ENCODE data around the gene SMIM41. TPM values are rescaled to one million over a fixed set of nuclear protein-coding genes. Genes with fewer than 3 reads are reported as not detected.

Gene SMIM41
- total and polyA plus RNA-seq, 4 donors, result 0.03 to 0.50 (median 0.24) TPM; not detected in 1

GRCh38 chr12:52033446-52034140 is 45.9 kb upstream of the SMIM41 start:
- no peaks in the 10 kb centered on the region for H3K9me3 ChIP-seq (ENCODE audit: control insufficient read depth in 4 of 4, low read length in 3 of 4)
- no peak for DNase-seq (ENCODE audit: low spot score)
- peaks cover 0 to 12% (median 7%) of the 10 kb centered on the region in 4 donors for H3K4me1 ChIP-seq (ENCODE audit: control insufficient read depth in 4 of 4, insufficient read depth in 4 of 4, low read length in 3 of 4)
- peak overlapping the region; percentile 77 to 81 for H3K27ac ChIP-seq (ENCODE audit: low read depth in 1 of 2, low read length in 2 of 2)
- H3K4me3 ChIP-seq (ENCODE audit: low read depth in 1 of 3, low read length in 3 of 3), result peak overlapping the region in 2 of 3 donors; percentile 19 to 28
- H3K27me3 ChIP-seq (ENCODE audit: control insufficient read depth in 4 of 4, insufficient read depth in 4 of 4, low read length in 3 of 4), result no peaks in the 10 kb centered on the region
- TF ChIP-seq FOXA1 (IDR thresholded peaks at IDR 0.05) (no peak), JUND (IDR thresholded peaks at IDR 0.05) (no peak), YY1 (IDR thresholded peaks at IDR 0.05) (no peak), CTCF (IDR thresholded peaks at IDR 0.05; ENCODE audit: low read depth, low read length, missing input control) (no peak), ATF3 (IDR thresholded peaks at IDR 0.05) (no peak), RXRA (IDR thresholded peaks at IDR 0.05) (no peak), ZBTB33 (IDR thresholded peaks at IDR 0.05) (no peak), MAX (IDR thresholded peaks at IDR 0.05) (no peak), GABPA (IDR thresholded peaks at IDR 0.05 in 1 of 2, conservative IDR thresholded peaks at IDR 0.05 in 1 of 2) (no peak), REST (IDR thresholded peaks at IDR 0.05) (no peak), RAD21 (IDR thresholded peaks at IDR 0.05) (no peak), FOXA2 (IDR thresholded peaks at IDR 0.05) (no peak), TAF1 (conservative IDR thresholded peaks at IDR 0.05) (no peak)
- H3K9ac ChIP-seq (ENCODE audit: low read depth in 1 of 2, low read length in 2 of 2), result peak overlapping the region; percentile 80 to 92
- H3K36me3 ChIP-seq (ENCODE audit: control insufficient read depth in 4 of 4, insufficient read depth in 3 of 4, low read depth in 1 of 4, low read length in 3 of 4), result no peaks in the 10 kb centered on the region
- WGBS, result 80% methylated on average over 13 of the region's 13 CpGs

- no peak for DNase-seq (ENCODE audit: low spot score)
- no peak overlapping the region for H3K27ac ChIP-seq (ENCODE audit: low read depth in 1 of 2, low read length in 2 of 2)
- no peak overlapping the region for H3K9ac ChIP-seq (ENCODE audit: low read depth in 1 of 2, low read length in 2 of 2)
- no peak overlapping the region for H3K4me3 ChIP-seq (ENCODE audit: low read depth in 1 of 3, low read length in 3 of 3)
- H3K9me3 ChIP-seq (ENCODE audit: control insufficient read depth in 4 of 4, low read length in 3 of 4), result no peaks in the 10 kb centered on the region
- H3K36me3 ChIP-seq (ENCODE audit: control insufficient read depth in 4 of 4, insufficient read depth in 3 of 4, low read depth in 1 of 4, low read length in 3 of 4), result no peaks in the 10 kb centered on the region
- no peaks in the 10 kb centered on the region for H3K27me3 ChIP-seq (ENCODE audit: control insufficient read depth in 4 of 4, insufficient read depth in 4 of 4, low read length in 3 of 4)
- TF ChIP-seq MAX (IDR thresholded peaks at IDR 0.05), result no peak
- no peak for TF ChIP-seq FOXA2 (IDR thresholded peaks at IDR 0.05)
- peaks cover 0 to 12% (median 7%) of the 10 kb centered on the region in 4 donors for H3K4me1 ChIP-seq (ENCODE audit: control insufficient read depth in 4 of 4, insufficient read depth in 4 of 4, low read length in 3 of 4)
- WGBS, result 93% methylated on average over 4 of the region's 4 CpGs
These were observed 44.3 kb upstream of the SMIM41 start for GRCh38 chr12:52035190-52035589.
